Measurements from ENCODE around the gene TRPM2. TPM values are rescaled to one million over a fixed set of nuclear protein-coding genes. Genes with fewer than 3 reads are reported as not detected.

Gene TRPM2
- total RNA-seq, 1 donor from 2014 or later: not detected

GRCh38 chr21:44314561-44314960, 38.9 kb upstream of the TRPM2 start:
- Mint-ChIP-seq H3K27ac (ENCODE audit: unreplicated experiment) (no peak overlapping the region), H3K4me3 (ENCODE audit: unreplicated experiment) (no peak overlapping the region), H3K4me1 (ENCODE audit: unreplicated experiment) (no peaks in the 10 kb centered on the region), H3K36me3 (ENCODE audit: unreplicated experiment) (peaks cover 8% of the 10 kb centered on the region), H3K27me3 (ENCODE audit: unreplicated experiment) (no peaks in the 10 kb centered on the region), H3K9me3 (ENCODE audit: unreplicated experiment) (no peaks in the 10 kb centered on the region)
- TF ChIP-seq, protein P1, sequence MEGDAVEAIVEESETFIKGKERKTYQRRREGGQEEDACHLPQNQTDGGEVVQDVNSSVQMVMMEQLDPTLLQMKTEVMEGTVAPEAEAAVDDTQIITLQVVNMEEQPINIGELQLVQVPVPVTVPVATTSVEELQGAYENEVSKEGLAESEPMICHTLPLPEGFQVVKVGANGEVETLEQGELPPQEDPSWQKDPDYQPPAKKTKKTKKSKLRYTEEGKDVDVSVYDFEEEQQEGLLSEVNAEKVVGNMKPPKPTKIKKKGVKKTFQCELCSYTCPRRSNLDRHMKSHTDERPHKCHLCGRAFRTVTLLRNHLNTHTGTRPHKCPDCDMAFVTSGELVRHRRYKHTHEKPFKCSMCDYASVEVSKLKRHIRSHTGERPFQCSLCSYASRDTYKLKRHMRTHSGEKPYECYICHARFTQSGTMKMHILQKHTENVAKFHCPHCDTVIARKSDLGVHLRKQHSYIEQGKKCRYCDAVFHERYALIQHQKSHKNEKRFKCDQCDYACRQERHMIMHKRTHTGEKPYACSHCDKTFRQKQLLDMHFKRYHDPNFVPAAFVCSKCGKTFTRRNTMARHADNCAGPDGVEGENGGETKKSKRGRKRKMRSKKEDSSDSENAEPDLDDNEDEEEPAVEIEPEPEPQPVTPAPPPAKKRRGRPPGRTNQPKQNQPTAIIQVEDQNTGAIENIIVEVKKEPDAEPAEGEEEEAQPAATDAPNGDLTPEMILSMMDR (IDR thresholded peaks at IDR 0.05): no peak
- DNase-seq (ENCODE audit: extremely low spot score, unreplicated experiment): no peak

GRCh38 chr21:44315691-44316203, 37.7 kb upstream of the TRPM2 start:
- no peak for DNase-seq (ENCODE audit: extremely low spot score, unreplicated experiment)
- Mint-ChIP-seq H3K4me3 (ENCODE audit: unreplicated experiment) (no peak overlapping the region), H3K4me1 (ENCODE audit: unreplicated experiment) (no peaks in the 10 kb centered on the region), H3K36me3 (ENCODE audit: unreplicated experiment) (peaks cover 8% of the 10 kb centered on the region), H3K27ac (ENCODE audit: unreplicated experiment) (no peak overlapping the region), H3K27me3 (ENCODE audit: unreplicated experiment) (no peaks in the 10 kb centered on the region), H3K9me3 (ENCODE audit: unreplicated experiment) (no peaks in the 10 kb centered on the region)
- TF ChIP-seq, protein P1 (IDR thresholded peaks at IDR 0.05): no peak

DNA sequence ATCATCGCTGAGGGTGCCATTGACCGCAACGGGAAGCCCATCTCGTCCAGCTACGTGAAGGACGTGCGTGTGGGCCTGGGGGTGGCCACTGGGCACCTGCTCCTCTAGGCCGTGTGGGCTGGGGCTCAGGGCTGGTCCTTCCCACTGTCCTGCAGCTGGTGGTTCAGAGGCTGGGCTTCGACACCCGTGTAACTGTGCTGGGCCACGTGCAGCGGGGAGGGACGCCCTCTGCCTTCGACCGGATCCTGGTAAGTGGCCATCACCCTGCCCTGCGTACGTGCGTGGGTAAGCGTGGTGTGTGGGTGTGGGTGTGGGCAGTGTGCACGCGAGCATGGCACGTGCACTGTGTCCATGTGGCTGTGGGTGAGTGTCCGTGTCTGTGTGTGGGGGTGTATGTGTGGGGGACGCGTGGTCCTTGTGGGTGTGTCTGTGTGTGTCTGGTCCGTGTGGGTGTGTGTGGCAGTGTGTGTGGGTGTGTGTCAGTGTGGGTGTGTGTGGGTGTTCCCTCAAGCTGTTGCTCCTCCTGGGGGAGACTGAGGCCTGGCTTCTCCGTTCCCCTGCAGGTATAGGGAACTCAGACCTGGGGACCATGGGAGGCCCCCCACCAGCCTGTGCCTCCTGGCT, 37.0 kb upstream of the TRPM2 start:
- Mint-ChIP-seq H3K36me3 (ENCODE audit: unreplicated experiment) (peaks cover 3% of the 10 kb centered on the region), H3K4me1 (ENCODE audit: unreplicated experiment) (no peaks in the 10 kb centered on the region), H3K27me3 (ENCODE audit: unreplicated experiment) (no peaks in the 10 kb centered on the region), H3K27ac (ENCODE audit: unreplicated experiment) (no peak overlapping the region), H3K4me3 (ENCODE audit: unreplicated experiment) (no peak overlapping the region), H3K9me3 (ENCODE audit: unreplicated experiment) (no peaks in the 10 kb centered on the region)
- TF ChIP-seq, protein P1 (IDR thresholded peaks at IDR 0.05): no peak
- no peak for DNase-seq (ENCODE audit: extremely low spot score, unreplicated experiment)

DNA sequence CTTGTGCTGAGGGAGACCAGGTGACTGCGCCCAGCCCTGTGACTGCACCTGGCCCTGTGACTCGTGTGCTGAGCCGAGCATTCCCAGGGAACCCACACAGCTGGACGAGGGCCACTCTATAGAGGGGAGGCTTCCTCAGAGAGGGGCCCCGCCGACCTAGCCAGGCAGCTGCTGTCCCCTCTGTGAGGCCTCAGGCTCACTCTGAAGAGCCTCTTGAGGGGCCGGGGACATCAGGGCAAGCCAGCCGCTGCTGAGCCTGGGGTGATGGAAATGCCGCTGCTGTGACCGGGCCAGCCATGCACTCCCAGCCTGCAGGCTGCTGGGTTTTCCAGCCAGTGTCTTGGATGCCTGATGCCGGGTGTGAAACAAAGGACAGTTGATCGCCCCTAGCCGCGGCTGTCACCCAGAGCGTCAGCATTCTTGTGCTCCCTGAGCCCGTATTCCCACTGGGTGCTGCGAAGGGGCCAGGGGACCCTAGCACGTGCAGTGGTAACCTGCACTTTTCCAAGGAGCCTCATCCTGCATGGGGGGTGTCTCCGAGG, 36.1 kb upstream of the TRPM2 start:
- Mint-ChIP-seq H3K27ac (ENCODE audit: unreplicated experiment) (no peak overlapping the region), H3K4me3 (ENCODE audit: unreplicated experiment) (no peak overlapping the region), H3K4me1 (ENCODE audit: unreplicated experiment) (no peaks in the 10 kb centered on the region), H3K27me3 (ENCODE audit: unreplicated experiment) (no peaks in the 10 kb centered on the region), H3K9me3 (ENCODE audit: unreplicated experiment) (no peaks in the 10 kb centered on the region), H3K36me3 (ENCODE audit: unreplicated experiment) (no peaks in the 10 kb centered on the region)
- TF ChIP-seq, protein P1 (IDR thresholded peaks at IDR 0.05): no peak
- DNase-seq (ENCODE audit: extremely low spot score, unreplicated experiment): no peak

DNA sequence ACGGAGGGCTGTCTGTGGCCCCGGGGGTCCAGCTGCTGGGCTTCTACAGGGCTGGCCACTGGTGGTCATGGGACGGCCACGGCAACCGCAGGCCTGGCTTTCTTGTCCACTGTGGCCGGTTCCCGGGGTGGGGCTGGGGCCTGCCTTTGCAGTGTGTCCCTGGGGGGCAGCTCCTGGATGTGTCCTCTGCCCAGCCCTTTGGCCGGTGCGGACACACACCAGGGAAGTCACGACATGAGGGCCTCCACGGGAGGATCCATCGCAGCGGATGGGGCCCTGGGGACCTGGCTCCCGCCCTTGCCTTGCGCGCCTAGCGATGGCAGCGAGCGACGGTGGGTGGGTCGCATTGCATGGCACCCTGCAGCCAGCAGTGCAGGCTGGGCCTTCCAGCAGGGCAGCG, 35.5 kb upstream of the TRPM2 start:
- H3K4me1 Mint-ChIP-seq (ENCODE audit: unreplicated experiment): no peaks in the 10 kb centered on the region
- H3K36me3 Mint-ChIP-seq (ENCODE audit: unreplicated experiment): peaks cover under 1% of the 10 kb centered on the region
- H3K4me3 Mint-ChIP-seq (ENCODE audit: unreplicated experiment): no peak overlapping the region
- H3K27ac Mint-ChIP-seq (ENCODE audit: unreplicated experiment): no peak overlapping the region
- no peak for DNase-seq (ENCODE audit: extremely low spot score, unreplicated experiment)
- H3K9me3 Mint-ChIP-seq (ENCODE audit: unreplicated experiment): no peaks in the 10 kb centered on the region
- TF ChIP-seq, protein P1 (IDR thresholded peaks at IDR 0.05): no peak
- no peaks in the 10 kb centered on the region for H3K27me3 Mint-ChIP-seq (ENCODE audit: unreplicated experiment)

All from osteocyte (in vitro differentiated cells).